ENCODE measurements around the gene PLAU. TPM values are rescaled to one million over a fixed set of nuclear protein-coding genes. Genes with fewer than 3 reads are reported as not detected.
"Not testable (repeated sequence)": the region's sequence is repeated elsewhere in the genome, so short reads cannot be mapped to it uniquely, and the experiment has no call there.

PLAU gene
- total RNA-seq, 1 experiment from 2014 or later: 9.5 TPM

DNA sequence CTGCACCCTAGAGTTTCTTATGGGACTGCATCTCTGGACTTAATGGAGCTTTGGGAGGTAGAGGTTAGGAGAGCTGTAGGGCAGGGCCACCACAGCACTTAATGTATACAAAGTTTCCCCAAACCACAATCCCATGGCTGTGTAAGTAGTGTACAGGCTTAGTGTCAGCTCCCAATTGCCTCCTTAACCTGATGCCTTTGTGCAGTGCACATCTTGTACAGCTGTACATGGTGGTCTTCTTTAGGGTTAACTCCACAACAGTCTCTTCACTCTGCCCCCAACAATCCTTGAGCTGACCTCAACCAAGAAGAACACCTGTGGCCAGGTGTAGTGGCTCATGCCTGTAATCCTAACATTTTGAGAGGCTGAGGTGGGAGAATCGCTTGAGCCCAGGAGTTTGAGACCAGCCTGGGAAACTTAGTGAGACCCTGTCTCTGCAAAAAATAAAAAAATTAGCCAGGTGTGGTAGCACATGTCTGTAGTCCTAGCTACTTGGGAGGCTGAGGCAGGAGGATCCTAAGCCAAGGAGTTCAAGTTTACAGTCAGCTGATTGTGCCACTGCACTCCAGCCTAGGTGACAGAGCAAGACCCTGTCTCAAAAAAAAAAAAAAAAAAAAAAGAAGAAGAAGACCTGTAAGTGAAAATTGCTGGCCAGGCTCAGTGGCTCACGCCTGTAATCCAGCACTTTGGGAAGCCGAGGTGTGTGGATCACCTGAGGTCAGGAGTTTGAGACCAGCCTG lies 6.8 kb downstream of the PLAU start:
- no peak for DNase-seq (ENCODE audit: extremely low read depth, low read depth)

DNA sequence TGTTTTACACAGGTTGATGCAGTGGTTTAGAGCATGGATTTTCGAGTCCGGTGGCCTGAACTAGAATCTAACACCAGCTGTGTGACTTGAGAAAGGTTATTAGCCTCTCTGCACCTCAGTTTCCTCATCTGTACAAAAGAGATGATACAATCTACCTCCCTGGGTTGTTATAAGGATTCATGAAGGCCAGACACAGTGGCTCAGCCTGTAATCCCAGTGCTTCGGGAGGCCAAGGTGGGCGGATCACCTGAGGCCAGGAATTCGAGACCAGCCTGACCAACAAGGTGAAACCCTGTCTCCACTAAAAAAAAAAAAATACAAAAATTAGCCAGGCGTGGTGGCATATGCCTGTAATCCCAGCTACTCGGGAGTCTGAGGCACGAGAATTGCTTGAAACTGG lies 8.5 kb downstream of the PLAU start:
- DNase-seq (ENCODE audit: extremely low read depth, low read depth): not testable (repeated sequence)

DNA sequence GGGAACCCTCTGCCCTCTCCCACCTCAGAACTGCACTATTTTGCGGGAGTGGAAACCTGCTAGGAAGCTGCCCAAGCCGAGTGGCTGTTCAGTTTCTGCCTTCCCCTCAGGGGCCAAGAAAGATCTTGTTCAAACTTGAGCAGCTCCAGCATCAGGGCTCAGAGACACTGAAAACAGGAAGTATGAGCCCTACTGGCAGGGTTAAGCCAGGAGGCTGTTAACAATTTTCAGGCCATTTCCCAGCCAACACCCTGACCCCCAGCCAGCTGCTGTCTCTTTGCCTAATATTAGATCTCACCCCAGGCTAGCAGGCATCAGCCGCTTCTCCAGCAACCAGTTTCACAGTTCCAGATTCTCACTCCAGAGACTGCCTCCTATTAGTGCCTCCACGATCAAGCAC lies 9.2 kb downstream of the PLAU start:
- no peak for DNase-seq (ENCODE audit: extremely low read depth, low read depth)

DNA sequence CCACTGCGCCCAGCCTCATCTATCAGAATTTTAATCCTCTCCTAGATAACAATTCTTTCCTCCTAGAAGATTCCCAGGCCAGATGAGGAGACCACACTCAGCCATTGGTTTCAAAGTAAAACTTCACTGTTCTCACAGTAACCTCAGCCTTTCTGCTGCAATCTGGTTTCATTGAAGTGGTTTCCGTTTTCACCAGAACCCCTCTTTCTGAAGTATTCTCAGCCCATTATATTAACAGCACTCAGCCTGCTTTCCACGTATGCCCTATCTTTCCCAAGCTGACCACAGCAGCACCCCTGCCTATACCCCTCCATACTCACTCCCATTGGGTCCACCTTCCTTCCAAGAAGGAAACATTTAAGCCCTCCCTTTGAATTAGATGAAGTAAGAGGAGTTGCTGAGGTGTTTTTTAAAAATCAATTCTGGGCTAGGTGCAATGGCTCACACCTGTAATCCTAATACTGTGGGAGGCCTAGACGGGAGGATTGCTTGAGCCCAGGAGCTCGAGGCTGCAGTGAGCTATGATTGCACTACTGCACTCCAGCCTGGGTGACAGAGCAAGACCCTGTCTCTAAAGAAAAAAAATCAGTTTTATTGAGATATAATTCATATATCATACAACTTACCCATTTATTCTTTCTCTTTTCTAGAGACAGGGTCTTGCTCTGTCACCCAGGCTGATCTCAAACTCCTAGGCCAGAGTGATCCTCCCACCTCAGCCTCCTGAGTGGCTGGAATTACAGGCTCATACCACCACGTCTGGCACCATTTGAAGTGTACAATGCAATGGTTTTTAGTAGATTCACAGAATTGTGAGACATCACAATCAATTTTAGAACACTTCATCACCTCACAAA lies 11.3 kb downstream of the PLAU start:
- DNase-seq (ENCODE audit: extremely low read depth, low read depth): no peak

DNA sequence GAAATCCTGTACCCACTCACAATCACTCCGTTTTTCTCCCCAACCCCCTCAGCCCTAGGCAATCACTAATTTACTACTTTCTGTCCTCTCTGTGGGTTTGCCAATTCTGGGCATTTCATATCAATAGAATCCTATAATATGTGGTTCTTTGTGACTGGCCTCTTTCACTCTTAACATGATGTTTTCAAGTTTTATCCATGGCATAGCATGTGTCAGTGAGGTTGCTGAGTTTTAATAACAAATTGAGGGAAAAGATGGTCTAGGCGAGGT lies 11.9 kb downstream of the PLAU start:
- no peak for DNase-seq (ENCODE audit: extremely low read depth, low read depth)

DNA sequence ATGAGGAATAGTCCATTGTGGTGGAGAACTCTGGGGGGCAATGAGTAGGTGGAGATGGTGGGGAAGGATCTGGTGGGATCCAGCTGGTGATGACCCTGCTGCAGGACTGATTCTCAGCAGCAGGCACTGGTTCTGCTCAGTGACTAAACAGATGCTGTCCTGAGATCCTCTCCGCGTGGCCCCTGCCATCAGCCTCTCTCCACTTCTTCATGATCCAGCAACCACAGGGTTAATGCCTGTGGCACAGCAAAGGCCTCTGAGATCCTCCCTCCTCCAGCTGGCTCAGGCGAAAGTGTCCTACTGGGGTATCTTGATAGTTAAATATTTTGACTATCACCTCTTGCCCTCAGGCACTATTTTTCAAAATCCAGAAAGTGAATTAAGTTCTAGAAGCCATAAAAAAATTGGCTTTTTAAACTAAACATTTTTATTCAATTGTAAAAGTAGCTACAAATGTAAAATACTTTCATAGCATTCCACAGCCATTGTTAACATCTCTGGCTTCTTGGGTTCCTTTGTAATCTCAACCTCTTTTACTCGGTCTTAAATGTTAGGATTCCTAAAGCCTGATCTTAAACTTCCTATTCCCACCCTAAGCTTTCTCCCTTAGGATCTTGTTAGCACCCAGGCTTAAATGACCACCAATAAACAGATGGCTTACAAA lies 13.1 kb downstream of the PLAU start:
- no peak for DNase-seq (ENCODE audit: extremely low read depth, low read depth)

DNA sequence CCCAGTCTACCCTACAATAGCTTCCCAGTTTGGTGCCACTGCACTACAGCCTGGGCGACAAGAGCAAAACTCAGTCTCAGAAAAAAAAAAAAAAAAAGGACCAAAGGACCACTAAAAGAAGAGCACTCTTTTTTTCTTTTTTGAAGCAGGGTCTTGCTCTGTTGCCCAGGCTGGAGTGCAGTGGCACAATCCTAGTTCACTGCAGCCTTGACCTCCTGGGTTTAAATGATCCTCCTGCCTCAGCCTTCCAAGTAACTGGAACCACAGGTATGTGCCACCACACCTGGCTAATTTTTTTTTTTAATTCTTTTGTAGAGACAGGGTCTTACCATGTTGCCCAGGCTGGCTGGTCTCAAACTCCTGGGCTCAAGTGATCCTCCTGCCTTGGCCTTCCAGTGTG lies 14.0 kb downstream of the PLAU start:
- DNase-seq (ENCODE audit: extremely low read depth, low read depth): no peak

DNA sequence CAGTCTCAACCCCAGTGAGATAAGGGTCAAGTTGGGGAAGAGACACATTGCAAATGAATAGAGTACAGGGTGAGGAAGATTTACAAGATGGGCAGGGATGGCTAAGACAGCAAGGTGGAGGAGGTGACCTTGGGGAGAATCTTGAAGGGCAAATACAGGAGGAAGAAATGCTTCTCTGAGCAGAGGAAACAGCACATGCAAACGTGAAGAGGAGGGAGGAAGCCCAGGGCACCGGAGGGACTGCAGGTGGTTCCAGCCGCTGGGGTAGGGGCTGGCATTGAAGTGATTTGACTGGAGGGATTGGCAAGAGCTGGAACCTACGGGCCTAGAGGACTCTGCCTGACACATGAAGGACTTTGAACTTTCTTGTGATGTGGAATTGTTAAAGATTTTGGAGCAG lies 14.6 kb downstream of the PLAU start:
- no peak for DNase-seq (ENCODE audit: extremely low read depth, low read depth)

DNA sequence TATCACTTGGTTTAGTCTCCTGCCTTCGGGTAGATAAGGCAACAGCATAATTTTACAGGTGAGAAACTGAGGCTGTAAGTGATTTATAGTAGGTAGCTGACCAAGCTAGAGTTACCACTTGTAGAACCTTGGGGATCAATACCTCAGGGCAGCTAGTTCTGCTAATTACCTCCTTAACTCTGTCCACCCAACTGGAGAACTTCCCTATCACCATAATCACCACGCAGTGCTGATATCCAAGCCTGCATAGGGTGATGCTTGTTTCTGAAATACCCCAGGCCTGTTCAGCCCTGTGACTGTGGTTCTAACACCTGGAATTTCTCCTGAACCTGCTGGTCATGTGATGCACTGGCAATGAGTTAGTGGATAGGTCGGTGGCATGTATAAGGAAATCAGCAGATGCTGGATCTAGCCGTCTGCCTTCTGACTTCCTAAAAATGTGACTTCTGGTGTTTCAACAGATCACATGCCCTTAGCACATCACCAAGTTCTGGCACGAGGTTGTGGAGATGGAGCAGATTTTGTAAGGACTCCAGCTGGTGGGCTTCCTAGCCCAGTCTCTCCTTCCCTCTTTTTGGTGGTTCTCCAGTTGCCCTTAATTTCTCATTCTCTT lies 15.3 kb downstream of the PLAU start:
- no peak for DNase-seq (ENCODE audit: extremely low read depth, low read depth)

DNA sequence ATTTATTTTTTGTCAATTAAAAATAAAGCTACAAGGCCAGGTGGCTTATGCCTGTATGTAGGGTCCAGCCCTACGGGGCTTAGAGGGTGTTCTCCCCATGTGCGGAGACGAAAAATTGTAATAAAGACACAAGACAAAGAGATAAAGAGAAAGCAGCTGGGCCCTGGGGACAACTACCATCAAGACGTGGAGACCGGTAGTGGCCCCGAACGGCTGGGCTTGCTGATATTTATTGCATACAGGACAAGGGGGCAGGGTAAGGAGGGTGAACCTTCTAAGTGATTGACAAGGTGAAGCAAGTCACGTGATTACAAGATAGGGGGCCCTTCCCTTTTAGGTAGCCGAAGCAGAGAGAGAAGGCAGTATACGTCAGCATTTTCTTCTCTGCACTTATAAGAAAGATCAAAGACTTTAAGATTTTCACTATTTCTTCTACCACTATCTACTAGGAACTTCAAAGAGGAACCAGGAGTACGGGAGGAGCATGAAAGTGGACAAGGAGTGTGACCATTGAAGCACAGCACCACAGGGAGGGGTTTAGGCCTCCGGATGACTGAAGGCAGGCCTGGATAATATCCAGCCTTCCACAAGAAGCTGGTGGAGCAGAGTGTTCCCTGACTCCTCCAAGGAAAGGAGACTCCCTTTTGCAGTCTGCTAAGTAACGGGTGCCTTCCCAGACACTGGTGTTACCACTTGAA lies 19.8 kb downstream of the PLAU start:
- DNase-seq (ENCODE audit: extremely low read depth, low read depth): not testable (repeated sequence)

DNA sequence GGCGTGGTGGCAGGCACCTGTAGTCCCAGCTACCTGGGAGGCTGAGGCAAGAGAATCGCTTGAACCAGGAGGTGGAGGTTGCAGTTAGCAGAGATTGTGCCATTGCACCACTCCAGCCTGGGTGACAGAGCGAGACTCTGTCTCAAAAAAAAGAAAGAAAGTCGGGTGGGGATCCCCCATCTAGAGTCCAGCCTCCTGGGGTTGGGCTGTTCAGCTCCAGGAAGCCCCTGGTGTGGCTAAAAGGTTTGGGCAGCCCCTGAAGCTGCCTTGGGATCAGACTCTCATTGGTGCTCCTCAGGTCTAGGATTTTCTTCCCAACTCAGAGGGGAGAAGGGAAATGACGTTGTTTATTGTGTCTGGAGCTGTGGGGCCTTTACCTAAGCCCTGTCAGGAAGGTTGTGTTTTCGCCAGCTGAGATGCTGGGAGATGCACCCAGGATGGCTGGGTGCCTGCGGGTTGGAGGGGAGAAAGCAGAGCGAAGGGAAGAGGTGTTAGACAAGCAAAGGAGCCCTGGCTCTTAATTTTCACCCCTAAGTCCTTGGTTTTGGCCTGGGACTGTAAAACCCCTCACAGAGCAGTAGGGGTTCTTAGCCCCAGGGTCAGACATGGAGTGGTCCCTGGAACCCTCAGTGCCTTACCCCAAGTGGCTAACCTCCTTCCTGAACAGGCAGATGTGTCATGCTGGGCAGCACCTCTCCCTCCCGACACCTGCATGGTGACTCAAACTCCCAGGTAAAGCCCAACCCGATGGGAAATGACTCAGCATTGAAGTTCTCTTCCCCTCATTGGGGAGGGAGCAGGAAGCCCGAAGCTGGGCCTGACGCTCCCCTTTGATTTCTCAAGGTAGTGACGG lies 21.1 kb downstream of the PLAU start:
- no peak for DNase-seq (ENCODE audit: extremely low read depth, low read depth)

DNA sequence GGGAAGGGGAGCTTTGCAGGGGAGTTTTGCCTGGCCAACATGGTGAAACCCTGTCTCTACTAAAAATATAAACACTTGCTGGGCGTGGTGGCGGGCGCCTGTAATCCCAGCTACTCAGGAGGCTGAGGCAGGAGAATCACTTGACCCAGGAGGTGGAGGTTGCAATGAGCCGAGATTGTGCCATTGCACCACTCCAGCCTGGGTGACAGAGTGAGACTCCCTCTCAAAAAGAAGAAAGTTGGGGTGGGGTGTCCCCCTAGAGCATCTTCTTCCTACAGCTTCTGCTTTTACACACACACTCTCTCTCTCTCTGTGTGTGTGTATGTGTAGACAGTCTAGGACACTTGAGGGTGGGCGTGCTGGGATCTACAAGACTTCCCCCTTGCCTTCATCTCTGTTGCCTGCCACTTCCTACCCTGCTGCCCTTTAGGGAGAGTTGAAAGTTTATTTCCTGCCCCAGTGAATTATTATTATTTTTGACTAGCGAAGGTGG lies 21.7 kb downstream of the PLAU start:
- DNase-seq (ENCODE audit: extremely low read depth, low read depth): no peak

DNA sequence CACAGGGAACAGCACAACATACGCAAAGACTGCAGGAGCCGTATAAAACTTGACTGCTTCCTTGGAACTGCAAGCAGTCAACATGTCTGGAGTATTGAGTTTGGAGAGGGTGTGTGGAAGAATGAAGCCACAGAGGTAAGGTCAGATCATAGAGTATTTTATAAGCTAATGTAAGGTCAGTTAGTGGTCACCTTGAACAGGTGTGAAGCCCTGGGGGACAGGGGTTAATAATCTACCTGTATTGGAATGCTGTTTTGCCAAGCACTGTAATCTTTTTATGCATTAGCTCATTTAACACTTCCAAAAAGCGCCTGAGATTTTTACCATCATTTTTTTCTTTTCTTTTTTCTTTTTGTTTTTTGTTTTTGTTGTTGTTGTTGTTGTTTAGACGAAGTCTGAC lies 23.1 kb downstream of the PLAU start:
- DNase-seq (ENCODE audit: extremely low read depth, low read depth): no peak

DNA sequence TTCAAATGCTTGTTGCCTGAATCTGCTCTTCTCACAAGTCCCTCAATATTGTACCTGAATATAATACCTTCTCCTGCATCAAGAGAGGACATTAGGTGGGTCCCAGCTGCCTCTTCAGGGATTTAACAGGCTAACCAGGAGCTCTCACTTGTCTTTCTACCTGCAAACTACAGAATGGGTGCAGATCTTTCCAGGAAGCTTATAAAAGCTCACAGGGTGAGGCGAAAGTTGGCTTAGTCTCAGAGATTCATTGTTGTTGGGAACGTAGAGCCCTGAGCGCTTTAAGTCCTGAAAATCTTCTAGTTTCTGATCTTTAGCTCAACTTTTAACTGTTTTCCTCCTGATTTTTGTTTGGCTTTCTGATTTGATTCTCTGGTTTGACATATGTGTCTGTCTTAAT lies 25.0 kb downstream of the PLAU start:
- DNase-seq (ENCODE audit: extremely low read depth, low read depth): no peak

DNA sequence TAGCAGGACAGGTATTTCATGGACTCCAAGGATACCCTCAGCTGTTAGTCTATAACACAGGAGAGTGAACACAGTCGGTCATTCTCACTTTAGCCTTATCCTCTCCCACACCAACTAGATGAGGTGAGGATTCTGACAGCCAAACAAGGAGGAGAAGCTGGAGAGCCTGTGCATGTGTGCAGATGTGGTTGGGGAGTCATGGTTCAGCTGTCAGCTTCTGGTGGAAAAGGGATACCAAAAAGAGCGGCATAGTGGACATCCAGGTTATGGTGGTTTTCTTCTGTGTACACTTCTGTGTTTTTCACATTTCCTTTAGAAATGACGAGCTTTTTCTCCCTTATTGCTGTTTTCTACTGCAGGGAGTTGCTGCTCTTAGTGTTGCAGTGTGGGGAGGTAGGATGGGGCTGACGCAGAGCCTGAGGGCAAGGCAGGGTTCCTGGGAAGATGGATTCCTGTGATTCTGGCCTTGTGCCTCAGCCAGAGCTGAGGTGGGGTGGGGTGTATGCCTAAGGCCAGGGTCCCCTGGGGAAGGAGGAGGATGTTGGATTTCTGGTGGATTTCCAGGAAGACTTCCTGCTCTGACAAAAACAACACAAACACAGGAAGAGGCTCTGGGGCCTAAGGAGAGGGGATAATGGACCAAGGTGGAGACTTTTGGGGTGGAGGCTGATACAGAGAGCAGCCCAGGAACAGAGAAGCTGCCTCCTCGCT lies 26.6 kb downstream of the PLAU start:
- no peak for DNase-seq (ENCODE audit: extremely low read depth, low read depth)

DNA sequence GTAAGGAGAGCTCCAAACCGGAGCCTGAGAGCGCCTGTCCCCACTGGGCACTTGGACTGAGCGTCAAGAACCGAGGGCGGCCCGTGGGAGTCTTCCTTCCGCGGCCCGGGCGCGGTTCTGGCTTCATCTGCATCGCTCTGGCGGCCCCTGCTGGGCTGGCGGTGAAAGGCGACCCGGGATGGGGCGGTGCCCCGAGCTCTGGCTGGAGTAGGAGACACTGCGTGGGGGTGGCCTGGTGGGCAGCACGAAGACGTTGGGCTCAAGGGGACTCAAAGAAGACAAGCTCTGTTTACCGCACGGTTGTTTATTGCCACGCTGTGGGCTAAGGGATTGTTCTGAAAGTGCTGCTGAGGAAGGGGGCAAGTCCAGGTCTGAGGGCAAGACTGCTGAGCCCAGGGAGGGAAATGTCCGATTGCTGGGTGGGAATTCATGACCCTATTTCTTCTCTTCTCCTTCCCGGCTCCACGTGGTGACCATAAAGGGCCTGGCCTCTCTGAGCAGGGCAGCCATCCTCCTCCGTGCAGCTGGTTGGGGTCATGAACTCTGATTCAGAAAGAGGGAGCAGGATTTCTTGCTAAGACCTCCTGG lies 29.8 kb downstream of the PLAU start:
- peak; percentile 67 for DNase-seq (ENCODE audit: extremely low read depth, low read depth)

DNA sequence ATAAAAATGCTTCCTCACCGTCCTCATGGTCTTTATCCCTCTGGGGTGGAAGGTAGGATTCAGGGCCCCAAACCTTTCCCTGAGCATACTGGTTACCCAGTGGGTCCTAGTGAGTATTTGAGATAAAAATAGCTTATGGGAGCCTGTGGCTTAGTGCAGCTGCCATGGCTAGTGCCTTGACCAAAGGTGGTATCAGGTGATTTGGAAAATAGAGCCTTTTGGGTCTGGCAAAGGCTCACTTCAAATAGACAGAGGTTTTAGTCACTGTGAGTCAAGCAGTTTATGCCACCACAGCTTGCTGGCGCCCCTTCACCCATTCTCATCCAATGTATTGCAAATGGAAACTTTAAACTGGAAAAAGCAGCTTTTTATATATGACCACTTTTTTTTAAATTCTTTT lies 30.4 kb downstream of the PLAU start:
- no peak for DNase-seq (ENCODE audit: extremely low read depth, low read depth)

DNA sequence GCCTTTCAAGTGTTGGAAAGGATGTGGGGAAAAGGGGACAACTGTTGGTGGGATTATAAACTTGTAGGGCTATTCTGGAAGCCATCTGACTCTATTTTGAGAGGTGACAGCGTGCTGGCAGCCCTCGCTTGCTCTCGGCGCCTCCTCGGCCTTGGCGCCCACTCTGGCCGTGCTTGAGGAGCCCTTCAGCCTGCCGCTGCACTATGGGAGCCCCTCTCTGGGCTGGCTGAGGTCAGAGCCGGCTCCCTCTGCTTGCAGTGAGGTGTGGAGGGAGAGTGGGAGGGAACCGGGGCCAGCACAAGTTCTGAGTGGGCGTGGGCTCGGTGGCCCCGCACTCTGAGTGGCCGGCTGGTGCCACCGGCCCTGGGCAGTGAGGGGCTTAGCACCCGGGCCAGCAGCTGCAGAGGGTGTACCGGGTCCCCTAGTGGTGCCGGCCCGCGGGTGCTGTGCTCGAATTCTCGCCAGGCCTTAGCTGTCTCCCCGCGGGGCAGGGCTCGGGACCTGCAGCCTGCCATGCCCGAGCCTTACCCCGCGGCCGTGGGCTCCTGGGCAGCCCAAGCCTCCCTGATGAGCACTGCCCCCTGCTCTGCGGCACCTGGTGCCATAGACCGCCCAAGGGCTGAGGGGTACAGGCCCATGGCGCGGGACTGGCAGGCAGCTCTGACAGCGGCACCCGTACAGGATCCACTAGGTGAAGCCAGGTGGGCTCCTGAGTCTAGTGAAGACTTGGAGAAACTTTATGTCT lies 33.6 kb downstream of the PLAU start:
- DNase-seq (ENCODE audit: extremely low read depth, low read depth): no peak
